GM21529 (cell line): Measurements from ENCODE around the gene ABCC5.
"Not testable (repeated sequence)": the region's sequence is repeated elsewhere in the genome, so short reads cannot be mapped to it uniquely, and the experiment has no call there.

Source experiments
- ATAC-seq: cut with Tn5 transposase; IDR thresholded peaks from one replicate; pipeline ENCODE4 v1.9.1; 2021; ENCODE audit not compliant: unreplicated experiment

ABCC5 gene

GRCh38 chr3:184017672-184018423 is at the start of gene ABCC5:
ABCC5 (minus strand) TSS chr3:184017884; CDS start chr3:184014392, 3,492 bp downstream.
- peak; percentile 99 for ATAC-seq

GRCh38 chr3:184066211-184066610 is 48.5 kb upstream of the ABCC5 start:
- ATAC-seq = no peak

DNA sequence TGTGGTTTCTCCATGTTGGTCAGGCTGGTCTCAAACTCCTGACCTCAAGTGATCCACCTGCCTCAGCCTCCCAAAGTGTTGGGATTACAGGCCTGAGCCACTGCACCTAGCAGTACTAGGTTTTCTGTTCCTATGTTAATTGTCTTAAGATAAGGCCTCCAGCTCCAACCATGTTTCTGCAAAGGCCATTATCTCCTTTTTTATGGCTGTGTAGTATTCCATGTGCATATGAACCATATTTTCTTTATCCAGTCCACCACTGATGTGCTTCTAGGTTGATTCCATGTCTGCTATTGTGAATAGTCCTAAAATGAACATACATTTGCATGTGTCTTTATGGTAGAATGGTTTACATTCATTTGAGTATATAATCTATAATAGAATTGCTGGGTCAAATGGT is 45.0 kb upstream of the ABCC5 start:
- ATAC-seq = no peak

GRCh38 chr3:184059424-184059823 is 41.7 kb upstream of the ABCC5 start:
- ATAC-seq = no peak

GRCh38 chr3:184058029-184058428 is 40.3 kb upstream of the ABCC5 start:
- ATAC-seq = no peak

- no peak for ATAC-seq
These were observed 35.1 kb upstream of the ABCC5 start, which contains the start of gene HTR3C for GRCh38 chr3:184052767-184053166. HTR3C (plus strand) TSS chr3:184053047; CDS start chr3:184053081, 34 bp downstream.

DNA sequence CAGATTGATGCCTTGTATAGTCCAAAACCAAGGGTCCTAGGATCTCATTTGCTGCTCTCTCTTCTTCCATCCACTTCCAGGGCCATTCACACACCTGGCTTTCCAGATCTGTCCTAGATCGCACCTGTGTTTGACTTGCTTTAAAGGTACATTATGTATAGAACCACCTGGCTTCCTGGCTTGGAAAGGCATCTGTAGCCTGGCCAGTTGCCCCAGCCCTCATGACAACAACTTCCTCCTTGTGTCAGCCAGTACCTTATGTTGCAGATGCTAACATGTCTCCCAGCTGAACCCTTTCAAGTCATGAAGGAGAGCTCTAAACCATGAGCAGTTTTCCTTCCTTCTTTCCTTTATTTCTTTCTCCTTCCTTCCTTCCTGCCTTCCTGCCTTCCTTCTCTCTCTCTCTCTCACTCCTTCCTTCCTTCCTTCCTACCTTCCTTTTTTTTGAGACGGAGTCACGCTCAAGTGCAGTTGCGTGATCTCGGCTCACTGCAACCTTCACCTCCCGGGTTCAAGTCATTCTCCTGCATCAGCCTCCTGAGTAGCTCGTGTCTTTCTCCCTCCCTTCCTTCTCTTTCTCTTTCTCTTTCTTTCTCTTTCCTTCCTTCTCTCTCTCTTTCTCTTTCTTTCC is 32.6 kb upstream of the ABCC5 start:
- ATAC-seq = no peak

DNA sequence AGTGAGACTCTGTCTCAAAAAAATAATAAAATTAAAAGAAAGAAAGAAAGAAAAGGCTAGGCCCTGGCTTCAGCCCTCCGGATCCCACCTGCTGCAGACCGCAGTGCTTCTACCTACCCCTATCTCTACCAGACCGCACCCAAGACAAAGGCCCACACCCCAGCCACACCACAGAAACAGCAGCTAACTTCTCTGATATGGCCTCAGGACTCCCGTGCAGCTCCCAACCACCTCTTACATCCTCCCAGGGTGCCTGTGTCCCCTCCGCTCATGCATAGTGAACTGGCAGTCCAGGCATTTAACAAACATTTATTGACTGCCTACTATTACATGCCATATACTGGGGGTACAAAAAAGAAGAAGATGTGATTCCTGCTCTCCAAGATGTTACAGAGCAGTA is 28.3 kb upstream of the ABCC5 start:
- no peak for ATAC-seq

GRCh38 chr3:184042617-184043016 is 24.9 kb upstream of the ABCC5 start:
- no peak for ATAC-seq

DNA sequence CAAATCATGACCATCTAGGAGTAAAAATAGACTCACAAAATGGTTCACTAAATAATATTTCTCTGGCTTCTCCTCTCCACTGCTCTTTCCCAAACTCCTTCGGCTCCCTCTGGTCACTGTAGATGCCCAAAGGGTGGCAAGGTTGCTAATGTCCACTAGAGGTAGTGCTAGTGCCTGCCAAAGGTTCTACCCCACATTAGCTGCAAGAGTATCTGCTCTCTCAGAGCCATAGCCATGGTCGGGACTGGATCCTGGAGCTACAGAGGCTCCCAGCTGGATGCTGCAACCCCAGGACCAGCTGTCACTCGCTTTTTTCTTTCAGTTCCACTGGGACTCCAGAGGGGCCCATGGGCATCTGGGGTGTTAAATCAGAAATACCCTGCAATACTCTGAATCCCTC is 22.3 kb upstream of the ABCC5 start:
- no peak for ATAC-seq

DNA sequence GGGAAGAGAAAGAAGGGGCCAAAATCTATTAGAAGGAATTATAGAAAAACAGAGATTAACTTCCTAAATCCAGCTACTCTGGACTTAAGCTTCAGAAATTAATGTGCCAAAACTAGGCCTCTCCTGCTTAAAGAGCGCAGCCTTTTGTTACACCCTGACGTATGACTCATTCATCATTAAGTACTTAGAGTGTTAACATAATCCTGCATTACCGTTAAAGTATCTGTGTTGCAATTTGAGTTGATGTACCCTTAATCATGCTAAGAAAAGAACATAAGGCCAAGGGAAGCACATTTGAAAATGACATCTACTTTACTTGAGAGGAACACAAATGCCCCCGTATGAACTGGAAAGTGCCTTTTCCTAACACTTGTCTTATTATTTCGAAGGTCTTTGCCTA is 21.7 kb upstream of the ABCC5 start:
- ATAC-seq = no peak

- ATAC-seq = not testable (repeated sequence)
These were observed 20.6 kb upstream of the ABCC5 start for GRCh38 chr3:184038307-184038706.

DNA sequence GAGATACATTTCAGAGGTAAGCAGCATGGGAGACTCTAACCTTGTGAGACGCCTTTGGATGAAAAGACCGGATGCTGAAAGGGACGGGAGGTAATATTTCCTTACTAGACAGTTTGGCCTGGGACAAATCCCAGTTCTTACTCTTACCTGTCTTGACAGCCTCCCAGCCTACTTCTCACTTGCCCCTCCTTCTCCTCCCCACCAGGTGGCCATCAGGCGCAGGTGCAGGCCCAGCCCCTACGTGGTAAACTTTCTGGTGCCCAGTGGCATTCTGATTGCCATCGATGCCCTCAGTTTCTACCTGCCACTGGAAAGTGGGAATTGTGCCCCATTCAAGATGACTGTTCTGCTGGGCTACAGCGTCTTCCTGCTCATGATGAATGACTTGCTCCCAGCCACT is 20.1 kb upstream of the ABCC5 start:
- no peak for ATAC-seq

DNA sequence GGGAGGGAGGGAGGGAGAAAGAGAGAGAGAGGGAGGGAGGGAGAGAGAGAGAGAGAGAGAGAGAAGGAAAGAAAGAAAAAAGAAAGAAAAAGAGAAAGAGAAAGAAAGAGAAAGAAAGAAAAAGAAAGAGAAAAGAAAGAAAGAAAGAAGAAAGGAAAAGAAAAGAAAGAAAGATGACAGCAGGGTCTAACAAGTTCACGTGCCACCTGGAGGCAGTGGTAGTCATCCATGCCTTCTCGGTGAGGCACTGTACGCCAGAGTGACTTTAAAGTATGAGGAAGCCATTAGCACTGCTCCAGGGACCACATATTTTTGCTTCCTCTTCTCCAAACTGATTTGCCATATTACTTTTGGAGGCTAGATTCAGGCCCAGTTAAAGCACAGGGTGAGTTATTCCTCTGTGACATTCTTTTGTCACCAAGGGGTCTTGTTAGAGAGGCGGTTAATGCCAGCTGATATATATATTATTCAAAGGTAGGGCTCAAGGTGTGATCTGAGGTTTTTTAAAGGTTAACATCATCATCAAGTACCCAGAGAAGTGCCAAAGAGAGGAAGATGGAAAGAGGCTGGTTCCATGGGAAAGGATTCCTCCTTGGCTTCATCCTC is 13.6 kb upstream of the ABCC5 start, which contains the start of gene HTR3D:
Gene HTR3D, plus strand, starts transcription at position 556 of the 606 bp plus-strand sequence. Its CDS starts 0 bp downstream, at position 556.
- ATAC-seq = no peak

GRCh38 chr3:184030536-184030935 is 12.9 kb upstream of the ABCC5 start:
- ATAC-seq = no peak

DNA sequence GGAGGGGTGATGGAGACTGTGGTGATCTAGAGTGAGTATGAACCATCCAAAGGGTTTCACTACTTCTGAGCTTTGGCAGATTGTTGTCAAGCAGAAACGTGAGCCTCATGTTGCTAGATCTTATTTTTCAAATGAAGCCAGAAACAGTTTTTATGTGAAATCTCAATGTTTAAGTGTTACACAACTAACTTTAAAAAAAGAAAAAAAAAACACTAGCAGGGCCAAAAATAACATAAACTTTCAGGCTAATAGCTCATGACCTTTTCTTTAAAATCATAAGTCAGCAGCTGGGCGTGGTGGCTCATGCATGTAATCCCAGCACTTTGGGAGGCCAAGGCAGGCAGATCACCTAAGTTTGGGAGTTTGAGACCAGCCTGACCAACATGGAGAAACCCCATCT is 11.8 kb upstream of the ABCC5 start:
- no peak for ATAC-seq

DNA sequence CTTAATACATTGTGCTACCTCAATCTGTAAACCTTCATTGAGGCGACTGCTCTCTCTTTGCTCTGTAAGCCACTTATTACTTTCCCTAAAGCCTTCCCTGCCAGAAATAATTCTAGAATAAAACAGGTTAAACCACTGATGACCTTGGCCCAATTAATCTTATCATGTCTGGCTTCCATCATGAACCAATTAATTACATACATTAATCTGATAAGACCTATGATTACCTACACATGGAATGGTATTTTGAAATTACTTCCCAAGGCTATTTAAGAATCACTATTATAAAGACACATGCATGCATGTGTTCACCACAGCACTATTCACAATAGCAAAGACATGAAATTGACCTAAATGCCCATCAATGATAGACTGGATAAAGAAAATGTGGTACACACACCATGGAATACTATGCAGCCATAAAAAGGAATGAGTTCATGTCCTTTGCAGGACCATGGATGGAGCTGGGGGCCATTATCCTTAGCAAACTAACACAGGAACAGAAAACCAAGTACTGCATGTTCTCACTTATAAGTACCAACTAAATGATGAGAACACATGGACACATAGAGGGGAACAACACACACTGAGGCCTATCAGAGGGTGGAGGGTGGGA is 10.7 kb upstream of the ABCC5 start:
- ATAC-seq = not testable (repeated sequence)

GRCh38 chr3:184025256-184025655 is 7.6 kb upstream of the ABCC5 start:
- ATAC-seq = not testable (repeated sequence)

- ATAC-seq = no peak
These were observed 4.6 kb upstream of the ABCC5 start for GRCh38 chr3:184022323-184022722.

GRCh38 chr3:184018424-184018973 is 815 bp upstream of the ABCC5 start:
- ATAC-seq = no peak
